Activated CD4-positive, alpha-beta T cell treated with anti-CD3 and anti-CD28 coated beads, Interleukin-2, amount 50 U/mL, for 48 hours (primary cell): Measurements from ENCODE around the gene CPED1.

Experiments
- DNase-seq, 2 experiments: peaks; one replicate each; pipeline ENCODE4 v3.0.0-alpha.2; 2020

CPED1 gene

GRCh38 chr7:121334875-121335648 is 346.6 kb downstream of the CPED1 start:
- no peak for DNase-seq

- DNase-seq = no peak
These were observed 348.1 kb downstream of the CPED1 start for GRCh38 chr7:121336579-121336978.

GRCh38 chr7:121337398-121337797 is 348.9 kb downstream of the CPED1 start:
- no peak for DNase-seq

- DNase-seq = no peak
These were observed 350.6 kb downstream of the CPED1 start for GRCh38 chr7:121339082-121339481.

GRCh38 chr7:121341933-121342332 is 353.4 kb downstream of the CPED1 start:
- no peak for DNase-seq

GRCh38 chr7:121342631-121343030 is 354.1 kb downstream of the CPED1 start:
- DNase-seq = no peak

- DNase-seq = no peak
These were observed 354.8 kb downstream of the CPED1 start for GRCh38 chr7:121343302-121343701.

GRCh38 chr7:121344093-121344492 is 355.6 kb downstream of the CPED1 start:
- no peak for DNase-seq

- no peak for DNase-seq
These were observed 356.0 kb downstream of the CPED1 start for GRCh38 chr7:121344497-121344896.
